Mammary epithelial cell (primary cell): ENCODE results near the gene RUNDC1.

ENCODE experiments used
- CTCF ChIP-seq, 2 donors: IDR thresholded peaks in 1 of 2; conservative IDR thresholded peaks in 1 of 2; 2 replicates each; pipeline ENCODE4 v1.5.1; 2011 to 2012; ENCODE audit warnings: inconsistent platforms in 2 of 2, low read length in 2 of 2, mild to moderate bottlenecking in 2 of 2, control low read depth in 1 of 2, low read depth in 1 of 2; ENCODE audit not compliant: insufficient read depth in 1 of 2; ENCODE audit errors: extremely low read depth in 1 of 2
- EZH2 ChIP-seq: IDR thresholded peaks from 2 replicates; pipeline ENCODE4 v1.6.1; 2012; ENCODE audit warnings: low read length, inconsistent platforms, borderline replicate concordance

- TF ChIP-seq CTCF (conservative IDR thresholded peaks at IDR 0.05 in 1 of 2, IDR thresholded peaks at IDR 0.05 in 1 of 2; ENCODE audit: extremely low read depth in 1 of 2, insufficient read depth in 1 of 2, low read depth in 1 of 2, low read length in 2 of 2): no peak
- no peak for TF ChIP-seq EZH2
These were observed 18.7 kb downstream of the RUNDC1 start for GRCh38 chr17:42999003-42999525.
